ENCODE results near the gene ALKBH5. TPM values are rescaled to one million over a fixed set of nuclear protein-coding genes. Genes with fewer than 3 reads are reported as not detected.

Gene ALKBH5
- total RNA-seq, 2 experiments from 2014 or later: 99.3 to 125 TPM

DNA sequence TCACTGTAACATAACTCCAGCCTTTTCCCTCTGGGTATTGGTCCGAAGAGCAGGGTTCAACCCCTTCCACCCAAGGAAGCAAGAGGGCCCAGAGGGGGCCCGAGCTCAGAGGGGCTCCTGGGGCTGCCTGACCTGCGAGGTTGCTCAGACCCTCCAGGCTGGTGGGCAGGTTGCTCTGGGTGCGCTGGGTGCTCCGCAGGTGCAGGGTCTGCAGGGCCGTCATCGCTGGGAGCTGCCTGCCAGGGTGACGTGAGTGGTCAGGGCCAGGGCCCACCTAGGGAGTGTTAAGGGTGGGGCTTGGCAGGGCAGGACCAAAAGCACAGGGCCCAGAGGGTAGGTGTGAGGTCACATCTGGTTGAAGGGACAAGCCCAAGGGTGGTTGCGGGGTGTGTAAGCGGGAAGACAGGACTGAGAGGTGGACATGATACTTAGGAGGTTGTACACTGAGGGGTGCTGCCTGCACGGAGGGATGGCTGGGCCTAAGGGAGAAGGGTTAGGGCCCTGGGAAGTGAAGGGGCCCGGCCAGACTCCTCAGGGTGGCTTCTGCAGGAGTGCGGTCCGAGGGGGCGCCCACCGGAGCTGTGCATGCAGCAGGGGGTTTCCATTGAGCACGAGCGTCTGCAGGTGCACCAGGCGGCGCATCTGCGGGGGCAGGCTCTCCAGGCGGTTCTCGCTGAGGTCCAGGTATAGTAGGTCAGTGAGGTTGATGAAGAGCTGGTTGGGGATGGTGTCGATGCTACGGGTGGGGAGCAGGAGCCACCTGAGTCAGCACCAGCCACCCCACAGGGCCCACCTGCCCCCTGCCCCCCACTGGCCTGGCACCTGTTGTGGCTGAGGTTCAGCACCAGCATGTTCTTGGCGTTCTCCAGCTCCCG is 70.6 kb downstream of the ALKBH5 start:
- CTCF ChIA-PET (ENCODE audit: unreplicated experiment): no interaction called here

DNA sequence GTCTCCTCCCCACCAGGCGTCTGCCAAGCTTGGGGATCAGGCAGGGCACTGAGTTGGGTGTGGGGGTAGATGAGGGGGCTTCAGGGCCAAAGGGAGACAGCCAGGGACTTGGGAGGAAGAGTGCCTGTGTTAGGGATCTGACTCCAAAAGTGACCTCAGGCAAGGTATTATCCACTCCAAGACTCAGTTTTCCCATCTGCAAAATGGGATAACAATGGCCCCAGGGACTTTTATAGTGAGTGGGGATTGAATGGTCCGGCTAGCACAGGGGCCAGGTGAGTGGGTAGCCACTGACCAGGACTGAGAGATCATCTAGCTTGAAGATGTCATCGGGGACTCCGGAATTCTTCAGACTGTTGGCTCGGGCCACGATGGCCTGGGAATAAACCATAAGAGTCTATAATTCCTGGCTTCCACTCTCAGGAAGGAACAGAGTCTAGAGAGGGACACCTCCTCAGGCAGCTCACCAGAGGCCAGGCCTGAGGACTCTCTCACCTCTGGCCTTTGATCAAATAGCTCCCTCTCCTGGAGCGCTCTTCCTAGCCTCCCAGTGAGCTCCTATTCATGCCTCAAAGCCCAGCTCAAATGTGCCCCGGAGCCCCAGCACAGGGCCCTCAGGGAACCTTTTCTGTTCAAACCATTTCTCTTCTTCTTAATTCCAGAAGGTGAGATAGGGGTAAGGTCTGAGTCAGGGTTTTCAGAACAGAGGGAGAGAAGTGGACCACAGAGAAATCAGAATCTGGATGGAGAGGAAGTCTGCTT is 71.4 kb downstream of the ALKBH5 start:
- ChIA-PET POLR2A (no interaction called here), CTCF (ENCODE audit: unreplicated experiment) (no interaction called here)
- Histone ChIP-seq H3K9me2 (ENCODE audit: insufficient read depth, low read length) (no peaks in the 10 kb centered on the region), H3K79me2 (ENCODE audit: insufficient read depth, low read depth, low read length) (peaks cover 15% of the 10 kb centered on the region; the same call in 1 of the 2 replicates), H2AFZ (ENCODE audit: low read length) (no peak overlapping the region), H3K36me3 (ENCODE audit: insufficient read depth, low read length) (peaks cover 60% of the 10 kb centered on the region), H3K4me1 (ENCODE audit: insufficient read depth, low read length, poor library complexity, severe bottlenecking) (peaks cover 22% of the 10 kb centered on the region), H3K4me3 (ENCODE audit: low read depth, low read length, poor library complexity, severe bottlenecking) (no peak overlapping the region), H3K27ac (ENCODE audit: low read depth, low read length, poor library complexity, severe bottlenecking) (no peak overlapping the region), H3K4me2 (ENCODE audit: low read length) (no peak overlapping the region), H4K20me1 (ENCODE audit: insufficient read depth, low read length) (no peaks in the 10 kb centered on the region), H3K9me3 (ENCODE audit: low read length) (no peaks in the 10 kb centered on the region)
- intact Hi-C loops (cut with micrococcal nuclease; ENCODE audit: unreplicated experiment): loop anchor here (5.0 kb wide), 1 partner anchor 107 kb away; the partner anchor contains the start of gene SHMT1
- no TSS peak for BruUV-seq (replicated peaks)
- DNase-seq (ENCODE audit: low spot score): no peak
- no peak for TF ChIP-seq EZH2phosphoT487 (IDR thresholded peaks at IDR 0.05; ENCODE audit: borderline replicate concordance, low read depth, low read length)
- TF ChIP-seq, protein P1, sequence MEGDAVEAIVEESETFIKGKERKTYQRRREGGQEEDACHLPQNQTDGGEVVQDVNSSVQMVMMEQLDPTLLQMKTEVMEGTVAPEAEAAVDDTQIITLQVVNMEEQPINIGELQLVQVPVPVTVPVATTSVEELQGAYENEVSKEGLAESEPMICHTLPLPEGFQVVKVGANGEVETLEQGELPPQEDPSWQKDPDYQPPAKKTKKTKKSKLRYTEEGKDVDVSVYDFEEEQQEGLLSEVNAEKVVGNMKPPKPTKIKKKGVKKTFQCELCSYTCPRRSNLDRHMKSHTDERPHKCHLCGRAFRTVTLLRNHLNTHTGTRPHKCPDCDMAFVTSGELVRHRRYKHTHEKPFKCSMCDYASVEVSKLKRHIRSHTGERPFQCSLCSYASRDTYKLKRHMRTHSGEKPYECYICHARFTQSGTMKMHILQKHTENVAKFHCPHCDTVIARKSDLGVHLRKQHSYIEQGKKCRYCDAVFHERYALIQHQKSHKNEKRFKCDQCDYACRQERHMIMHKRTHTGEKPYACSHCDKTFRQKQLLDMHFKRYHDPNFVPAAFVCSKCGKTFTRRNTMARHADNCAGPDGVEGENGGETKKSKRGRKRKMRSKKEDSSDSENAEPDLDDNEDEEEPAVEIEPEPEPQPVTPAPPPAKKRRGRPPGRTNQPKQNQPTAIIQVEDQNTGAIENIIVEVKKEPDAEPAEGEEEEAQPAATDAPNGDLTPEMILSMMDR (conservative IDR thresholded peaks at IDR 0.05; ENCODE audit: low read length): no peak

More for the DNA sequence above, 70.6 kb downstream of the ALKBH5 start:
- no peaks in the 10 kb centered on the region for H3K9me2 ChIP-seq (ENCODE audit: insufficient read depth, low read length)
- H3K4me2 ChIP-seq (ENCODE audit: low read length): no peak overlapping the region
- POLR2A ChIA-PET: no interaction called here
- peaks cover 15% of the 10 kb centered on the region; the same call in 1 of the 2 replicates for H3K79me2 ChIP-seq (ENCODE audit: insufficient read depth, low read depth, low read length)
- BruUV-seq (replicated peaks): no TSS peak
- peaks cover 64% of the 10 kb centered on the region for H3K36me3 ChIP-seq (ENCODE audit: insufficient read depth, low read length)
- TF ChIP-seq, protein P1 (conservative IDR thresholded peaks at IDR 0.05; ENCODE audit: low read length): no peak
- no peak for TF ChIP-seq EZH2phosphoT487 (IDR thresholded peaks at IDR 0.05; ENCODE audit: borderline replicate concordance, low read depth, low read length)
- H3K9me3 ChIP-seq (ENCODE audit: low read length): no peaks in the 10 kb centered on the region
- DNase-seq (ENCODE audit: low spot score): no peak
- intact Hi-C loops (cut with micrococcal nuclease; ENCODE audit: unreplicated experiment): no loop called here
- no peak overlapping the region for H2AFZ ChIP-seq (ENCODE audit: low read length)
- no peaks in the 10 kb centered on the region for H4K20me1 ChIP-seq (ENCODE audit: insufficient read depth, low read length)
- H3K4me3 ChIP-seq (ENCODE audit: low read depth, low read length, poor library complexity, severe bottlenecking): no peak overlapping the region
- peaks cover 15% of the 10 kb centered on the region for H3K4me1 ChIP-seq (ENCODE audit: insufficient read depth, low read length, poor library complexity, severe bottlenecking)
- no peak overlapping the region for H3K27ac ChIP-seq (ENCODE audit: low read depth, low read length, poor library complexity, severe bottlenecking)

All from OCI-LY7 (cell line).